SK-N-MC (cell line): ENCODE results near the gene ATG9B.

ENCODE experiments used
- EZH2 ChIP-seq: fragments of 200-600 bp; sonication (generic); IDR thresholded peaks from one replicate; pipeline ENCODE4 v1.6.1; 2017; ENCODE audit warnings: antibody characterized with exemption
- POLR2AphosphoS5 ChIP-seq: IDR thresholded peaks from 2 replicates; pipeline ENCODE4 v1.6.1; 2012; ENCODE audit warnings: mild to moderate bottlenecking, low read depth, low read length, borderline replicate concordance

DNA sequence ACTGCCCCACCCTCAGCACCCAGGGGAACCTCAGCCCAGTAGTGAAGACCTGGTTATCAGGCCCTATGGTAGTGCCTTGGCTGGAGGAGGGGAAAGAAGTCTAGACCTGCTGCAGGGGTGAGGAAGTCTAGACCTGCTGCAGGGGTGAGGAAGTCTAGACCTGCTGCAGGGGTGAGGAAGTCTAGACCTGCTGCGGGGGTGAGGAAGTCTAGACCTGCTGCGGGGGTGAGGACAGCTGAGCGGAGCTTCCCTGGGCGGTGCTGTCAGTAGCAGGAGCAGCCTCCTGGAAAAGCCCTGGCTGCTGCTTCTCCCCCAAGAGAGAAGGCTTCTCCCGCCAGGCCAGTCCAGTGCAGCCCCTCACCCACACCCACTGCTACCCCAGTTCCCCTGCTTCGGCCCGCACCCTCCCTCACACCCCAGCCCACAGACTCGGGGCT lies 27.2 kb downstream of the ATG9B start:
- no peak for TF ChIP-seq EZH2
- TF ChIP-seq POLR2AphosphoS5: no peak
